ENCODE measurements around the gene RSKR.
"Not testable (repeated sequence)": the region's sequence is repeated elsewhere in the genome, so short reads cannot be mapped to it uniquely, and the experiment has no call there.

Gene RSKR

GRCh38 chr17:28578246-28579195 lies 35.5 kb downstream of the RSKR start:
- DNase-seq (ENCODE audit: low read depth in 2 of 2) = no peak

GRCh38 chr17:28577466-28577824 lies 36.5 kb downstream of the RSKR start:
- no peak for DNase-seq (ENCODE audit: low read depth in 2 of 2)

GRCh38 chr17:28576758-28577465 lies 37.1 kb downstream of the RSKR start, which contains the start of gene ALDOC:
TSS of gene ALDOC (minus strand) at chr17:28576895. CDS start at chr17:28575532, 1,363 bp downstream.
- DNase-seq (ENCODE audit: low read depth in 2 of 2) = peak; percentile 90 to 98

GRCh38 chr17:28576016-28576415 lies 38.0 kb downstream of the RSKR start:
- DNase-seq (ENCODE audit: low read depth in 2 of 2) = not testable (repeated sequence)

- DNase-seq (ENCODE audit: low read depth in 2 of 2) = no peak
Observed at GRCh38 chr17:28575126-28575795, 38.7 kb downstream of the RSKR start.

GRCh38 chr17:28574526-28574925 lies 39.5 kb downstream of the RSKR start:
- DNase-seq (ENCODE audit: low read depth in 2 of 2) = no peak

GRCh38 chr17:28573966-28574480 lies 40.0 kb downstream of the RSKR start:
- no peak for DNase-seq (ENCODE audit: low read depth in 2 of 2)

- DNase-seq (ENCODE audit: low read depth in 2 of 2) = no peak
Observed at GRCh38 chr17:28573521-28573920, 40.5 kb downstream of the RSKR start.

- DNase-seq (ENCODE audit: low read depth in 2 of 2) = no peak
Observed at GRCh38 chr17:28573040-28573380, 41.0 kb downstream of the RSKR start.

GRCh38 chr17:28572259-28573039 lies 41.5 kb downstream of the RSKR start:
- no peak for DNase-seq (ENCODE audit: low read depth in 2 of 2)

GRCh38 chr17:28571361-28572122 lies 42.4 kb downstream of the RSKR start, which contains the start of gene PIGS:
TSS of gene PIGS (minus strand) at chr17:28571524. CDS start at chr17:28571496, 28 bp downstream.
- DNase-seq (ENCODE audit: low read depth in 2 of 2) = peak; percentile 81 to 87

- DNase-seq (ENCODE audit: low read depth in 2 of 2) = no peak
Observed at GRCh38 chr17:28570716-28571360, 43.1 kb downstream of the RSKR start.

- DNase-seq (ENCODE audit: low read depth in 2 of 2) = no peak
Observed at GRCh38 chr17:28569446-28569845, 44.5 kb downstream of the RSKR start.

GRCh38 chr17:28567604-28568003 lies 46.4 kb downstream of the RSKR start:
- DNase-seq (ENCODE audit: low read depth in 2 of 2) = no peak

GRCh38 chr17:28563475-28563874 lies 50.5 kb downstream of the RSKR start:
- DNase-seq (ENCODE audit: low read depth in 2 of 2) = no peak
